NCI-H2081 (cell line): Measurements from ENCODE around the gene AFG3L2.

Experiments
- DNase-seq, 2 experiments: peaks; one replicate each; lab custom pipeline; 2025; lab: John Stamatoyannopoulos, UW

AFG3L2 gene

GRCh38 chr18:12302391-12303147 is 74.5 kb downstream of the AFG3L2 start:
- DNase-seq = no peak

- no peak for DNase-seq
Measured at GRCh38 chr18:12301263-12302005, 75.6 kb downstream of the AFG3L2 start.

GRCh38 chr18:12299862-12300261 is 77.2 kb downstream of the AFG3L2 start:
- no peak for DNase-seq

- DNase-seq = no peak
Measured at GRCh38 chr18:12296457-12296856, 80.6 kb downstream of the AFG3L2 start.

- no peak for DNase-seq
Measured at GRCh38 chr18:12296087-12296403, 81.0 kb downstream of the AFG3L2 start.

- no peak for DNase-seq
Measured at GRCh38 chr18:12295389-12296086, 81.5 kb downstream of the AFG3L2 start.

- no peak for DNase-seq
Measured at GRCh38 chr18:12293831-12294230, 83.2 kb downstream of the AFG3L2 start.

GRCh38 chr18:12291690-12292089 is 85.3 kb downstream of the AFG3L2 start:
- DNase-seq = no peak

- no peak for DNase-seq
Measured at GRCh38 chr18:12291161-12291560, 85.9 kb downstream of the AFG3L2 start.

GRCh38 chr18:12290086-12290485 is 86.9 kb downstream of the AFG3L2 start:
- no peak for DNase-seq

GRCh38 chr18:12288403-12288755 is 88.6 kb downstream of the AFG3L2 start:
- no peak for DNase-seq

- no peak for DNase-seq
Measured at GRCh38 chr18:12287684-12288402, 89.2 kb downstream of the AFG3L2 start.

GRCh38 chr18:12287131-12287681 is 89.8 kb downstream of the AFG3L2 start:
- DNase-seq = no peak

GRCh38 chr18:12283666-12284065 is 93.4 kb downstream of the AFG3L2 start:
- no peak for DNase-seq

GRCh38 chr18:12283256-12283655 is 93.8 kb downstream of the AFG3L2 start:
- no peak for DNase-seq

- no peak for DNase-seq
Measured at GRCh38 chr18:12282442-12283039, 94.5 kb downstream of the AFG3L2 start.

- no peak for DNase-seq
Measured at GRCh38 chr18:12281861-12282260, 95.2 kb downstream of the AFG3L2 start.

- no peak for DNase-seq
Measured at GRCh38 chr18:12279781-12280531, 97.1 kb downstream of the AFG3L2 start.
